Measurements from ENCODE around the gene KCTD17.

GRCh38 chr22:37084385-37084784, 32.8 kb downstream of the KCTD17 start:
- TF ChIP-seq EZH2 (IDR thresholded peaks at IDR 0.05; ENCODE audit: insufficient read depth, low read length), result no peak
- no peak for TF ChIP-seq CTCF (IDR thresholded peaks at IDR 0.05; ENCODE audit: insufficient read depth, low read depth, low read length)

All from astrocyte (in vitro differentiated cells and primary cell).